ENCODE measurements around the gene SYT6. TPM values are rescaled to one million over a fixed set of nuclear protein-coding genes. Genes with fewer than 3 reads are reported as not detected.
"Not testable (repeated sequence)": the region's sequence is repeated elsewhere in the genome, so short reads cannot be mapped to it uniquely, and the experiment has no call there.

SYT6 gene
- total and polyA plus RNA-seq, 5 donors: not detected

GRCh38 chr1:114062477-114063099 lies 91.1 kb downstream of the SYT6 start:
- WGBS: 55% methylated on average over 8 of the region's 8 CpGs
- DNase-seq: no peak

GRCh38 chr1:114061121-114061830 lies 92.4 kb downstream of the SYT6 start:
- no peaks in the 10 kb centered on the region for H3K4me1 ChIP-seq (ENCODE audit: control insufficient read depth, insufficient read depth, low read length)
- H3K4me3 ChIP-seq (ENCODE audit: low read length): no peak overlapping the region
- WGBS: 76% methylated on average over 1 of the region's 1 CpG
- DNase-seq (no peak), ATAC-seq (no peak)
- intact Hi-C loops (cut with DNase I): no loop called here
- no peaks in the 10 kb centered on the region for H3K9me3 ChIP-seq (ENCODE audit: control insufficient read depth, low read length)
- no peak overlapping the region for H3K27ac ChIP-seq (ENCODE audit: low read length)
- H3K27me3 ChIP-seq (ENCODE audit: control insufficient read depth, insufficient read depth): no peaks in the 10 kb centered on the region

More at GRCh38 chr1:114062477-114063099, 91.1 kb downstream of the SYT6 start:
- no peak overlapping the region for H3K27ac ChIP-seq (ENCODE audit: low read length)
- H3K27me3 ChIP-seq (ENCODE audit: control insufficient read depth, insufficient read depth): no peaks in the 10 kb centered on the region
- no peak for ATAC-seq
- H3K4me1 ChIP-seq (ENCODE audit: control insufficient read depth, insufficient read depth, low read length): no peaks in the 10 kb centered on the region
- no peaks in the 10 kb centered on the region for H3K9me3 ChIP-seq (ENCODE audit: control insufficient read depth, low read length)
- H3K4me3 ChIP-seq (ENCODE audit: low read length): no peak overlapping the region
- intact Hi-C loops (cut with DNase I): no loop called here

GRCh38 chr1:114058236-114058635 lies 95.4 kb downstream of the SYT6 start:
- H3K27ac ChIP-seq (ENCODE audit: low read length); H3K4me3 ChIP-seq (ENCODE audit: low read length); H3K4me1 ChIP-seq (ENCODE audit: control insufficient read depth, insufficient read depth, low read length); H3K9me3 ChIP-seq (ENCODE audit: control insufficient read depth, low read length); intact Hi-C loops (cut with DNase I); H3K27me3 ChIP-seq (ENCODE audit: control insufficient read depth, insufficient read depth); ATAC-seq; DNase-seq: not testable (repeated sequence)
- WGBS: 40% methylated on average over 6 of the region's 6 CpGs

GRCh38 chr1:114054148-114054547 lies 99.5 kb downstream of the SYT6 start:
- WGBS: 90% methylated on average over 2 of the region's 2 CpGs
- H3K27me3 ChIP-seq (ENCODE audit: control insufficient read depth, insufficient read depth): no peaks in the 10 kb centered on the region
- intact Hi-C loops (cut with DNase I): no loop called here
- ATAC-seq (no peak), DNase-seq (no peak)
- no peaks in the 10 kb centered on the region for H3K9me3 ChIP-seq (ENCODE audit: control insufficient read depth, low read length)
- no peak overlapping the region for H3K4me3 ChIP-seq (ENCODE audit: low read length)
- no peaks in the 10 kb centered on the region for H3K4me1 ChIP-seq (ENCODE audit: control insufficient read depth, insufficient read depth, low read length)
- H3K27ac ChIP-seq (ENCODE audit: low read length): no peak overlapping the region

GRCh38 chr1:114048232-114048631 lies 105.4 kb downstream of the SYT6 start:
- no peaks in the 10 kb centered on the region for H3K4me1 ChIP-seq (ENCODE audit: control insufficient read depth, insufficient read depth, low read length)
- 68% methylated on average over 1 of the region's 1 CpG for WGBS
- no peak for DNase-seq
- H3K27me3 ChIP-seq (ENCODE audit: control insufficient read depth, insufficient read depth): no peaks in the 10 kb centered on the region
- intact Hi-C loops (cut with DNase I): no loop called here
- H3K27ac ChIP-seq (ENCODE audit: low read length): no peak overlapping the region
- ATAC-seq: no peak
- H3K4me3 ChIP-seq (ENCODE audit: low read length): no peak overlapping the region
- no peaks in the 10 kb centered on the region for H3K9me3 ChIP-seq (ENCODE audit: control insufficient read depth, low read length)

- intact Hi-C loops (cut with DNase I): no loop called here
- no peaks in the 10 kb centered on the region for H3K27me3 ChIP-seq (ENCODE audit: control insufficient read depth, insufficient read depth)
- WGBS: 58% methylated on average over 5 of the region's 5 CpGs
- H3K4me1 ChIP-seq (ENCODE audit: control insufficient read depth, insufficient read depth, low read length): no peaks in the 10 kb centered on the region
- H3K27ac ChIP-seq (ENCODE audit: low read length): no peak overlapping the region
- ATAC-seq: no peak
- no peak overlapping the region for H3K4me3 ChIP-seq (ENCODE audit: low read length)
- no peak for DNase-seq
- H3K9me3 ChIP-seq (ENCODE audit: control insufficient read depth, low read length): no peaks in the 10 kb centered on the region
These were observed 110.1 kb downstream of the SYT6 start for GRCh38 chr1:114043548-114043947.

GRCh38 chr1:114043054-114043453 lies 110.6 kb downstream of the SYT6 start:
- no peaks in the 10 kb centered on the region for H3K9me3 ChIP-seq (ENCODE audit: control insufficient read depth, low read length)
- no peaks in the 10 kb centered on the region for H3K4me1 ChIP-seq (ENCODE audit: control insufficient read depth, insufficient read depth, low read length)
- DNase-seq (no peak), ATAC-seq (peak; percentile 41 to 91)
- no peak overlapping the region for H3K4me3 ChIP-seq (ENCODE audit: low read length)
- intact Hi-C loops (cut with DNase I): no loop called here
- H3K27me3 ChIP-seq (ENCODE audit: control insufficient read depth, insufficient read depth): no peaks in the 10 kb centered on the region
- 39% methylated on average over 4 of the region's 4 CpGs for WGBS
- no peak overlapping the region for H3K27ac ChIP-seq (ENCODE audit: low read length)

- 62% methylated on average over 4 of the region's 4 CpGs for WGBS
- Histone ChIP-seq H3K4me3 (ENCODE audit: low read length) (no peak overlapping the region), H3K9me3 (ENCODE audit: control insufficient read depth, low read length) (no peaks in the 10 kb centered on the region), H3K4me1 (ENCODE audit: control insufficient read depth, insufficient read depth, low read length) (no peaks in the 10 kb centered on the region), H3K27me3 (ENCODE audit: control insufficient read depth, insufficient read depth) (no peaks in the 10 kb centered on the region), H3K27ac (ENCODE audit: low read length) (no peak overlapping the region)
- ATAC-seq (no peak), DNase-seq (no peak)
- intact Hi-C loops (cut with DNase I): no loop called here
These were observed 113.2 kb downstream of the SYT6 start for GRCh38 chr1:114040273-114041015.

Other genes with a start within 250 kb of the SYT6 start
- 10 to 100 TPM; 11.0 to 16.7 (median 15.8) TPM for gene AP4B1, start 249.1 kb downstream of the SYT6 start, total RNA-seq
- 8.9 TPM for gene AP4B1, start 249.1 kb downstream of the SYT6 start, polyA plus RNA-seq
- 1 to 10 TPM; 2.3 to 3.4 (median 2.6) TPM for gene DCLRE1B, start 248.5 kb downstream of the SYT6 start, total RNA-seq
- gene DCLRE1B, start 248.5 kb downstream of the SYT6 start, polyA plus RNA-seq: 0.97 TPM
- gene HIPK1, start 224.5 kb downstream of the SYT6 start, total RNA-seq: 10 to 100 TPM; 56.1 to 98.7 (median 62.8) TPM
- gene HIPK1, start 224.5 kb downstream of the SYT6 start, polyA plus RNA-seq: 14.4 TPM
- gene OLFML3, start 174.4 kb downstream of the SYT6 start, total RNA-seq: 10 to 100 TPM; 25.8 to 33.9 (median 31.6) TPM
- 27.5 TPM for gene OLFML3, start 174.4 kb downstream of the SYT6 start, polyA plus RNA-seq